Activated CD8-positive, alpha-beta T cell treated with anti-CD3 and anti-CD28 coated beads for 36 hours (primary cell): ENCODE data around the gene HOXB5. TPM values are rescaled to one million over a fixed set of nuclear protein-coding genes. Genes with fewer than 3 reads are reported as not detected.

ENCODE experiments used
- ATAC-seq: fragments of 200-7000 bp; cut with Tn5 transposase; one replicate; pipeline ENCODE4 v1.10.0; 2021; ENCODE audit warnings: mild to moderate bottlenecking, moderate library complexity
- CTCF ChIA-PET: fragments of 350-600 bp; sonication (Branson Sonifier 250); formaldehyde crosslinking; loops from one replicate; lab custom pipeline; 2021; ENCODE audit warnings: antibody characterized with exemption; lab: Charles Lee
- POLR2A ChIA-PET: fragments of 350-600 bp; sonication (Branson Sonifier 250); formaldehyde crosslinking; loops from one replicate; lab custom pipeline; 2021; ENCODE audit warnings: antibody characterized with exemption; lab: Charles Lee
- DNase-seq: peaks from one replicate; pipeline ENCODE4 v3.0.0-alpha.2; 2020
- H3K27ac Mint-ChIP-seq: one replicate; pipeline ENCODE4 v1.8.0; 2021; ENCODE audit warnings: mild to moderate bottlenecking, mixed read lengths
- H3K27me3 Mint-ChIP-seq: one replicate; pipeline ENCODE4 v1.8.0; 2021; ENCODE audit warnings: mixed read lengths
- H3K36me3 Mint-ChIP-seq: one replicate; pipeline ENCODE4 v1.8.0; 2021; ENCODE audit warnings: low read depth, mixed read lengths
- H3K4me1 Mint-ChIP-seq: one replicate; pipeline ENCODE4 v1.8.0; 2021; ENCODE audit warnings: low read depth, mixed read lengths
- H3K4me3 Mint-ChIP-seq: one replicate; pipeline ENCODE4 v1.8.0; 2021; ENCODE audit warnings: mild to moderate bottlenecking, moderate library complexity, mixed read lengths
- H3K9me3 Mint-ChIP-seq: one replicate; pipeline ENCODE4 v1.8.0; 2021; ENCODE audit warnings: mixed read lengths
- CTCF ChIP-seq: fragments of 200-600 bp; IDR thresholded peaks from one replicate; pipeline ENCODE4 v1.8.0; 2022; ENCODE audit warnings: antibody characterized with exemption, mild to moderate bottlenecking
- intact Hi-C: fragments of 100-400 bp; cut with micrococcal nuclease; formaldehyde crosslinking; loops from one replicate; pipeline ENCODE4 v1.10.0; 2022
- total RNA-seq, 2 experiments: library from RNA; stranded (reverse); gene quantifications; one replicate each; pipeline ENCODE4 v1.2.3, GENCODE V29; 2021

HOXB5 gene
- total RNA-seq, 2 experiments from 2014 or later = not detected

DNA sequence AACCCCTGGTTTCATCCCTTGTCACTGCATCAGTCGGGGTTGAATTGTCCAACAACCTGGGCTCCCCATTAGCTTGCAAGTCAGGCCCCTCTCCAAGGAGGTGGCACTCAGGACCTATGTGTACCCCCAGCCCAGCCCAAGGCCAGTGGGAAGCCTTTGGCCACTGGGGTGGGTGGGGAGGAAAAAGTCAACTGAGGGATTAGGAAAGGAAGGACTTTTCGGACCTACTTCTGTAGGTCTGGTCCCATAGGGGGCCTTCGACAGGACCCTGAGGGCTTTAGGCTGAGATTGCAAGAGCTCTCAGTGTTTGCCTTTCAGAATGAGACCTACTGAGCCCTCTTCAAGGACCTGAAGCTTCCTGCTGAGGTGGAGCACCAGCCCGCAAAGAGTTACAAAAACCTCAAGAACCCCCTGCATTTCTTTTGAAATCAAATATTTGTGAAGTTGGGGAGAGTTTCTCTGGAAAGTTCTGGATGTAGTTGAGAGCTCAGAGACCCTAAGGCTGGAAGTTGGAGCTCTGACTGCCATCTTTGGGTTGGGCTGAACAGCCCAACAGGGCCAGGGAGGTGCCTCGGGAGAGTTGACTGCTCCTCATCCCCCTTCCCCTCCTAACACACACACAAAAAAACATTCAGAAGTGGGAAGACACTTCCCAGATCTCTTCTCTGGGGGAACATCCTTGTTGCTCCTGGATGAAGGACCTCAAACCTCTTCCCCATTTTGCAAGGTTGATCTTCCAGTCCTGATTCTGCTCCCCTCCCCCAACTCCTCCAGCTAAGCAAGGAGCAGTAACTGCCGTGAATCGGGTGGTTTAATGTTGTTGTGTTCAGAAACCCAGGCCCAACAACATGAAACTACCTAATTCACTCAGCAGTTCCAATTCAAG is 38.4 kb upstream of the HOXB5 start:
- CTCF ChIA-PET = interaction anchor here (0.8 to 1.5 kb wide), 7 partner anchors 10 to 253 kb away, joined by 3 to 4 read pairs (median 3); partner anchors contain the start of gene HOXB5
- ATAC-seq (no peak), DNase-seq (no peak)
- no peaks in the 10 kb centered on the region for H3K9me3 Mint-ChIP-seq
- H3K27ac Mint-ChIP-seq = no peak overlapping the region
- POLR2A ChIA-PET = no interaction called here
- no peak overlapping the region for H3K4me3 Mint-ChIP-seq
- H3K4me1 Mint-ChIP-seq = peaks cover 8% of the 10 kb centered on the region
- no peak for TF ChIP-seq CTCF
- no peaks in the 10 kb centered on the region for H3K36me3 Mint-ChIP-seq
- H3K27me3 Mint-ChIP-seq = peaks cover 82% of the 10 kb centered on the region
- intact Hi-C loops = no loop called here

- no peak overlapping the region for H3K27ac Mint-ChIP-seq
- peaks cover 81% of the 10 kb centered on the region for H3K27me3 Mint-ChIP-seq
- ChIA-PET CTCF (interaction anchor here (1.0 to 1.5 kb wide), 2 partner anchors 17 to 38 kb away, joined by 3 to 4 read pairs; partner anchors contain the start of gene HOXB5), POLR2A (no interaction called here)
- DNase-seq = no peak
- H3K4me1 Mint-ChIP-seq = peaks cover 7% of the 10 kb centered on the region
- no peak for ATAC-seq
- intact Hi-C loops = no loop called here
- H3K4me3 Mint-ChIP-seq = no peak overlapping the region
- H3K9me3 Mint-ChIP-seq = no peaks in the 10 kb centered on the region
- no peaks in the 10 kb centered on the region for H3K36me3 Mint-ChIP-seq
- TF ChIP-seq CTCF = no peak
These were observed 37.5 kb upstream of the HOXB5 start for GRCh38 chr17:48630925-48631692.

GRCh38 chr17:48630009-48630924 is 36.7 kb upstream of the HOXB5 start:
- no peak overlapping the region for H3K27ac Mint-ChIP-seq
- H3K9me3 Mint-ChIP-seq = no peaks in the 10 kb centered on the region
- no peaks in the 10 kb centered on the region for H3K36me3 Mint-ChIP-seq
- ChIA-PET POLR2A (no interaction called here), CTCF (interaction anchor here (1.4 to 5.5 kb wide), 3 partner anchors 11 to 368 kb away, joined by 3 to 40 read pairs (median 21); partner anchors contain the start of gene HOXB8)
- no peak for ATAC-seq
- H3K27me3 Mint-ChIP-seq = peaks cover 76% of the 10 kb centered on the region
- TF ChIP-seq CTCF = no peak
- no peak for DNase-seq
- H3K4me1 Mint-ChIP-seq = peaks cover 9% of the 10 kb centered on the region
- H3K4me3 Mint-ChIP-seq = no peak overlapping the region
- intact Hi-C loops = no loop called here

DNA sequence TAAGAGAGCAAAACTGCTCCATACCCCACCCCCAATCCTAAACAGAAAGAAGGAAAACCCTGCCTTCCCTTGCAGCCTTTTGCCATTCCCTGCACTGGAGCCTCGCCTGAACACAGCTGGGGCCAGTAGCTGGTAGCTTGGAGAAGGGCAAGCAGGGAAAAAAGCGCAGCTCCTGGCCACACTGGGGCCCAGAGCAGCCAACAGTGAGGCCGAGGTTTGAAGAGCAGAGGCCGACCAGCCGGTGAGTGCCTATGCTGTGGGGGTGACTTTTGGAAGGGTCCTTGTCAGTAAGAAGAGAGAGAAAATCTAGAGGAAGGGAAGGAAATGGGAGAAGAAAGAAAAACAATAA is 35.8 kb upstream of the HOXB5 start:
- Mint-ChIP-seq H3K9me3 (no peaks in the 10 kb centered on the region), H3K4me1 (peaks cover 10% of the 10 kb centered on the region), H3K27ac (no peak overlapping the region), H3K4me3 (no peak overlapping the region), H3K36me3 (no peaks in the 10 kb centered on the region), H3K27me3 (peaks cover 71% of the 10 kb centered on the region)
- TF ChIP-seq CTCF = no peak
- no peak for ATAC-seq
- POLR2A ChIA-PET = no interaction called here
- no peak for DNase-seq
- intact Hi-C loops = no loop called here
- CTCF ChIA-PET = interaction anchor here (0.8 to 5.5 kb wide), 6 partner anchors 7 to 367 kb away, joined by 3 to 40 read pairs (median 4); partner anchors contain the start of gene HOXB8
